ENCODE results near the gene CCDC187. TPM values are rescaled to one million over a fixed set of nuclear protein-coding genes. Genes with fewer than 3 reads are reported as not detected.

The CCDC187 gene
- polyA plus RNA-seq, 3 donors: not detected

GRCh38 chr9:136295542-136296433, 8.1 kb downstream of the CCDC187 start:
- Histone ChIP-seq H3K36me3 (replicated peaks in 1 of 2; ENCODE audit: control insufficient read depth in 1 of 2, insufficient read depth in 2 of 2, low read length in 2 of 2) (no peaks in the 10 kb centered on the region), H3K27ac (ENCODE audit: low read depth in 1 of 2, low read length in 2 of 2) (no peak overlapping the region), H3K9ac (ENCODE audit: insufficient read depth, low read length, poor library complexity, severe bottlenecking) (no peak overlapping the region), H3K27me3 (ENCODE audit: control insufficient read depth in 2 of 2, insufficient read depth in 2 of 2, low read length in 2 of 2) (no peaks in the 10 kb centered on the region), H3K4me1 (ENCODE audit: control insufficient read depth in 1 of 2, insufficient read depth in 2 of 2, low read length in 2 of 2) (no peaks in the 10 kb centered on the region), H3K9me3 (replicated peaks in 1 of 2; ENCODE audit: control insufficient read depth in 1 of 2, insufficient read depth in 1 of 2, low read length in 2 of 2) (peaks cover 0 to 6% of the 10 kb centered on the region in 2 donors), H4K20me1 (ENCODE audit: insufficient read depth, low read length) (no peaks in the 10 kb centered on the region), H2AFZ (ENCODE audit: insufficient read depth, low read depth, low read length, poor library complexity, severe bottlenecking) (no peak overlapping the region), H3K4me2 (replicated peaks; ENCODE audit: extremely low read depth, low read length, poor library complexity, severe bottlenecking) (no peak overlapping the region), H3K79me2 (ENCODE audit: insufficient read depth, low read length) (no peaks in the 10 kb centered on the region), H3K4me3 (replicated peaks in 1 of 3; ENCODE audit: low read depth in 2 of 3, low read length in 3 of 3) (no peak overlapping the region)
- Mint-ChIP-seq H3K27me3 (ENCODE audit: low read depth in 3 of 3) (peaks cover 0 to 4% (median 3%) of the 10 kb centered on the region in 3 donors), H3K27ac (no peak overlapping the region), H3K9me3 (peaks cover 0 to 2% (median 0%) of the 10 kb centered on the region in 7 donors), H3K36me3 (no peaks in the 10 kb centered on the region), H3K4me1 (no peaks in the 10 kb centered on the region), H3K4me3 (no peak overlapping the region)
- WGBS (ENCODE audit: insufficient coverage): 95% methylated on average over 36 of the region's 37 CpGs
- no peak for TF ChIP-seq CTCF (IDR thresholded peaks at IDR 0.05)
- intact Hi-C loops (cut with micrococcal nuclease): no loop called here
- no peak for DNase-seq

- H3K9me3 Mint-ChIP-seq: peaks cover 0 to 2% (median 0%) of the 10 kb centered on the region in 7 donors
- H3K27me3 ChIP-seq (ENCODE audit: control insufficient read depth in 2 of 2, insufficient read depth in 2 of 2, low read length in 2 of 2): no peaks in the 10 kb centered on the region
- H3K27ac ChIP-seq (ENCODE audit: low read depth in 1 of 2, low read length in 2 of 2): no peak overlapping the region
- H3K4me1 ChIP-seq (ENCODE audit: control insufficient read depth in 1 of 2, insufficient read depth in 2 of 2, low read length in 2 of 2): no peaks in the 10 kb centered on the region
- no peak overlapping the region for H3K4me2 ChIP-seq (replicated peaks; ENCODE audit: extremely low read depth, low read length, poor library complexity, severe bottlenecking)
- H3K9ac ChIP-seq (ENCODE audit: insufficient read depth, low read length, poor library complexity, severe bottlenecking): no peak overlapping the region
- DNase-seq: no peak
- no peak overlapping the region for H3K4me3 ChIP-seq (replicated peaks in 1 of 3; ENCODE audit: low read depth in 2 of 3, low read length in 3 of 3)
- no peak overlapping the region for H3K27ac Mint-ChIP-seq
- H3K36me3 ChIP-seq (replicated peaks in 1 of 2; ENCODE audit: control insufficient read depth in 1 of 2, insufficient read depth in 2 of 2, low read length in 2 of 2): no peaks in the 10 kb centered on the region
- no peaks in the 10 kb centered on the region for H3K79me2 ChIP-seq (ENCODE audit: insufficient read depth, low read length)
- H3K4me3 Mint-ChIP-seq: no peak overlapping the region
- intact Hi-C loops (cut with micrococcal nuclease): no loop called here
- no peak for TF ChIP-seq CTCF (IDR thresholded peaks at IDR 0.05)
- no peaks in the 10 kb centered on the region for H3K4me1 Mint-ChIP-seq
- no peaks in the 10 kb centered on the region for H3K36me3 Mint-ChIP-seq
- no peak overlapping the region for H2AFZ ChIP-seq (ENCODE audit: insufficient read depth, low read depth, low read length, poor library complexity, severe bottlenecking)
- no peaks in the 10 kb centered on the region for H4K20me1 ChIP-seq (ENCODE audit: insufficient read depth, low read length)
- peaks cover 0 to 4% (median 3%) of the 10 kb centered on the region in 3 donors for H3K27me3 Mint-ChIP-seq (ENCODE audit: low read depth in 3 of 3)
- H3K9me3 ChIP-seq (replicated peaks in 1 of 2; ENCODE audit: control insufficient read depth in 1 of 2, insufficient read depth in 1 of 2, low read length in 2 of 2): peaks cover 0 to 6% of the 10 kb centered on the region in 2 donors
- 96% methylated on average over 12 of the region's 16 CpGs for WGBS (ENCODE audit: insufficient coverage)
Measured at GRCh38 chr9:136295055-136295454, 8.8 kb downstream of the CCDC187 start.
